Cardiac fibroblast (primary cell): ENCODE results near the gene GFRA1.
"Not testable (repeated sequence)": the region's sequence is repeated elsewhere in the genome, so short reads cannot be mapped to it uniquely, and the experiment has no call there.

Experiments
- DNase-seq, 2 donors: peaks; one replicate each; pipeline versions ENCODE4 v3.0.0 to v3.0.0-alpha.2; 2010; ENCODE audit warnings: low read depth in 2 of 2
- H3K4me3 ChIP-seq, 2 donors: replicated peaks in 1 of 2; 1 replicate in 1 of 2; 2 replicates in 1 of 2; pipeline ENCODE4 v1.5.1; 2011; ENCODE audit warnings: low read depth in 2 of 2, low read length in 2 of 2, mild to moderate bottlenecking in 2 of 2, moderate library complexity in 1 of 2
- TF ChIP-seq, protein P1 (sequence below): IDR thresholded peaks from one replicate; pipeline ENCODE4 v1.5.1; 2011; ENCODE audit warnings: low read depth, mild to moderate bottlenecking, low read length, inconsistent platforms

Gene GFRA1

DNA sequence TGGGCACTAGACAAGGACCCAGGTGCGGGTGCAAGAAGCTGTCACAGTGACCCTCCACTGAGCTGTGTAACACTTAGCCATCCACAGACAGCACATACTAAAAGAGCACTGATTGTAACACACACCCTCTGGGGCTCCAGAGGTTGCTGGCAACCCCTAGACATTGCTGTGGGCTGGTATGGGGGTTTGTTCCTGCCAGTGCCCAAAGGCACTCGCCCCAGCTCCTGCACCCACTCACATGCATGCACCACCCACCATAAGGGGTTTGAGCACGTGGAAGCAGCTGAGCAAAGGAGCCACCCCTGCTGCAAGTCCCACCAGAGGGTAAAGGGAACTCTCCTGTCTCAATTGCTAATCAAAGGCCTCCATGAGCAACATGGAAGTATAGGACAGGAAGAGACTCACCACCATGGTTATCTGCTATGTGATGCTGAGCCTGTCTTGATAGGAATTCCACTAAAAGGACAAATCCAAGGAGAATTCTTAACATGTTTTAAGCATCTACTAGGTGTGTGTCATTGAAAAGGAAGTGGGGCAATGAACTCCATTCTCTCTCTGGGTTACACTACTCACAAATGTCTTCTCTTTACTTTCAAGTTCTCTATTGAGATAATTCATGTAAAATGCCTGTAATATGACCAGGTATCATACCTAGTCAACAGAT is 103.1 kb downstream of the GFRA1 start:
- H3K4me3 ChIP-seq = no peak overlapping the region
- TF ChIP-seq, protein P1, sequence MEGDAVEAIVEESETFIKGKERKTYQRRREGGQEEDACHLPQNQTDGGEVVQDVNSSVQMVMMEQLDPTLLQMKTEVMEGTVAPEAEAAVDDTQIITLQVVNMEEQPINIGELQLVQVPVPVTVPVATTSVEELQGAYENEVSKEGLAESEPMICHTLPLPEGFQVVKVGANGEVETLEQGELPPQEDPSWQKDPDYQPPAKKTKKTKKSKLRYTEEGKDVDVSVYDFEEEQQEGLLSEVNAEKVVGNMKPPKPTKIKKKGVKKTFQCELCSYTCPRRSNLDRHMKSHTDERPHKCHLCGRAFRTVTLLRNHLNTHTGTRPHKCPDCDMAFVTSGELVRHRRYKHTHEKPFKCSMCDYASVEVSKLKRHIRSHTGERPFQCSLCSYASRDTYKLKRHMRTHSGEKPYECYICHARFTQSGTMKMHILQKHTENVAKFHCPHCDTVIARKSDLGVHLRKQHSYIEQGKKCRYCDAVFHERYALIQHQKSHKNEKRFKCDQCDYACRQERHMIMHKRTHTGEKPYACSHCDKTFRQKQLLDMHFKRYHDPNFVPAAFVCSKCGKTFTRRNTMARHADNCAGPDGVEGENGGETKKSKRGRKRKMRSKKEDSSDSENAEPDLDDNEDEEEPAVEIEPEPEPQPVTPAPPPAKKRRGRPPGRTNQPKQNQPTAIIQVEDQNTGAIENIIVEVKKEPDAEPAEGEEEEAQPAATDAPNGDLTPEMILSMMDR = no peak
- DNase-seq = no peak

DNA sequence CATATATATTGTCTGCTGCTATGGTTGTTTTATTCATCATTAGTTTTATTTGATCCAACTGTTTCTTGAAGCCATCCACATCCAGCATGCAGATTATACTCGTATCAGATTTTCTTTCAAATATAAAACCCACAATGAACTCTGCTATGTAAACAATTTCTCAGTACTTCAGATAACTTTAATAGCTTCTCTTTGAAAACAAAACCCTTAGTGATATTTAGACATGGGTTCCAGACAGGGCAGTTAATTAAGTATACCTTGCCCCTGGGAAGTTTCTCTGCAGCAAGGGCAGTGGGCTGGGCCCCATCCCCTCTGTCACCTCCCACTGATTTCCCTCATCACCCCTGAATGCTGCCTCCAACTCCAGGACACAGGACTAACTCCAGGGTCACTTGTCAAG is 104.3 kb downstream of the GFRA1 start:
- DNase-seq = no peak
- H3K4me3 ChIP-seq = no peak overlapping the region
- TF ChIP-seq, protein P1 = no peak

DNA sequence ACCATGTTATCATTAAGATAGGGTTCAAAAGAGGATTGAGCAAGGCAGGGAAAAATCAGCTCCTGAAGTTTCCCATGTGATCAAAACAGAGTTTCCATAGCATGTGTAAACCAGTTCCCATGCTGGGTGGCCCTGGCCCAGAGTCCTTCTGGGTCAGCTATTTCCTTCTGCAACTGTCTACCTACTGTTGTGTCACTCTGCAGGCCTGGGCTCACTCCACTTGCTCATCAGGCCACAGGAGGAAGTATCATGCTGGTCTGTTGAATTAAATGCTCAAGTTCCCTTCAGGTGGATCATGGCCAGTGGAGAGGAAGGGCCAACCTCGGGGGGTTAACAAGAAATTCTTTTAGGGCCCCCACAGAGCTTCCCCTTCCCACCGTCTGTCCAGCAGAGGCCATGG is 104.7 kb downstream of the GFRA1 start:
- no peak for DNase-seq
- no peak overlapping the region for H3K4me3 ChIP-seq
- TF ChIP-seq, protein P1 = no peak

DNA sequence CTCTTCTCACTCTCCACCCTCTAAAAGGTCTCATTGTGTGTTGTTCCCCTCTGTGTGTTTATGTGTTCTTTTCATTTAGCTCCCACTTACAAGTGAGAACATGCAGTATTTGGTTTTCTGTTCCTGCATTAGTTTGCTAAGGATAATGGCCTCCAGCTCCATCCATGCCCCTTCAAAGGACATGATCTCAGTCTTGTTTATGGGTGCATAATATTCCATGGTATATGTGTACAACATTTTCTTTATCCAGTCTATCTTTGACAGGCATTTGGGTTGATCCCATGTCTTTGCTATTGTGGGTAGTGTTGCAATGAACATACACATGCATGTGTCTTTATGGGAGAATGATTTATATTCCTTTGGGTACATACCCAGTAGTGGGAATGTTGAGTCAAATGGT is 107.1 kb downstream of the GFRA1 start:
- DNase-seq, H3K4me3 ChIP-seq: not testable (repeated sequence)

DNA sequence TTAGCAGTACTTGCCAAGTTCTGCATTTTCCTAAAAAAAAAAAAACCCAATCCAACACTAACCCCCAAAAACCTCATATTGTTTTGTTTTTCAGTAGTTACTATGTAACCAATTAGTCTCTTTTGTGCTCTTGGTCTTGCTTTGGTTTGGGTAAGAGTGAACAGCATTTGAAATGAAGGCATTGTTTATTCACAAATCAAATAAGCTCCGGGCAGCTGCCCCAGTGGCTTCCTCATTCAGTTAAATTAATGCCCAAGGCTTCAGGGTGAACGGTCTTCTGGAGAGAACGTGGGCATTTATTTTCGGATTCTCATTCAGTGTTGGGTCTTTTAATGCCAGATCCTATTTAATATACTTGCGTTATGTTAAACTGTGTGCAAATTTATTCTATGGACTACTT is 108.7 kb downstream of the GFRA1 start:
- TF ChIP-seq, protein P1 = no peak
- no peak for DNase-seq
- no peak overlapping the region for H3K4me3 ChIP-seq

DNA sequence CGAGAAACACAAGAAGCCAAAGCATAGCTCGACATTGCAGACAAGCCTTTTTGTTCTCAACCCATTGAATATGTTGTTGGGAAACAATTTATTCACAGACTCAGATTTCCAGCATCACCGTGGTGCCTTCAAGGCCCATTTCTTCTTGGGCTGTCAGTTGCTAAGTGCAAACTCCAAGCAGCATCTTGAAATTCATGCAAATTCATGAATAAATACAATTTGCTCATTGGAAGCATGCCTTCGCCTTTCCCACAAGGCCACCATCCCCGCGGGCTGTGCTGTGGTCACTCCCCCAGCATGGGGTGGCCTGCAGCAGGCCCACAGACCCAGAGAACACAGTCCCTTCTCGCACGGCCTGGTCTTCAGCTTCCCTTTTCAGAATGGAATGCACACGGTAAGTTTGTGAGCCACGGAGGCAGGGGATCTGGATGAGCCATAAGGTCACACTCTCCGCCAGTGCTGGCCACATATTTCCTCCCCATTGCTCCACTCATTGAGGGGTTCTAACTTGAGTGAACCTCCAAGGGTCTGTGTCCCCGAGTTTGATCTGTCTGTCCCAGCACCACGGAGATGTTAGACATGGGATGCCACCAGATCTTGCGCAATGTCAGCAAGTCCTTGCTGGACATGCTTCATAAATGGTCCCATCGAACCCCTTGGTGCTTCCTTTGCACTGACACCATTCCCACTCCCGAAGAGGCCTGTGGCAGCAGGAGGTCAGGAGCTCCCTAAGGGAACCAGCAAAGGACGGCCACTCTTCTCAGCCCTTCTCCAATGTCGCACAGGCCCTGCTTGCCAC is 109.5 kb downstream of the GFRA1 start:
- TF ChIP-seq, protein P1 = no peak
- H3K4me3 ChIP-seq = no peak overlapping the region
- DNase-seq = no peak

DNA sequence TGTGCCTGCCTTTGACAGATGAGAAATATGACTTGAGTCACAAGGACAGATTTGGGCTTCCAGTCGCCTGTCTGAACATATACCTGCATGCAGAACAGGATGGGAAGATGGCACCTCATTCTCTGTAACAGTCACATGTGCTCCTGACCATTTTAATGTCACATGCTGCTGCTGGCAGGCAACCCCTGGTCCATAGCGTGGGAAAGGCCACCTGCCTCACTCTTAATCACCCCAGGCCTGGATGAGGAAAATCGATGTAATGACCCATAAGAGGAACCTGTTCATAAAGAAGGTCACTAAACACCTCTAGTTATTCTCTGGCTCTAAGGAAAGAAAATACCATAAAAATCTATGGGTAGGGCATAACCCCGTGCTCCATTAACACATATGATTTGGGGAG is 110.2 kb downstream of the GFRA1 start:
- TF ChIP-seq, protein P1 = no peak
- no peak overlapping the region for H3K4me3 ChIP-seq

More for the DNA sequence above, 110.2 kb downstream of the GFRA1 start:
- no peak for DNase-seq
